ENCODE data around the gene NUDT16L1. TPM values are rescaled to one million over a fixed set of nuclear protein-coding genes. Genes with fewer than 3 reads are reported as not detected.
"Not testable (repeated sequence)": the region's sequence is repeated elsewhere in the genome, so short reads cannot be mapped to it uniquely, and the experiment has no call there.

Gene NUDT16L1
- total RNA-seq, 1 experiment from 2014 or later: 64.6 TPM

GRCh38 chr16:4718466-4718865 lies 25.1 kb downstream of the NUDT16L1 start:
- no peak for DNase-seq (ENCODE audit: low spot score)

- DNase-seq (ENCODE audit: low spot score): no peak
These were observed 29.9 kb downstream of the NUDT16L1 start for GRCh38 chr16:4723071-4723767.

GRCh38 chr16:4724661-4725270 lies 31.4 kb downstream of the NUDT16L1 start:
- DNase-seq (ENCODE audit: low spot score): no peak

- DNase-seq (ENCODE audit: low spot score): no peak
These were observed 33.3 kb downstream of the NUDT16L1 start for GRCh38 chr16:4726616-4727015.

GRCh38 chr16:4728676-4729075 lies 35.3 kb downstream of the NUDT16L1 start:
- DNase-seq (ENCODE audit: low spot score): no peak

GRCh38 chr16:4729876-4730275 lies 36.5 kb downstream of the NUDT16L1 start:
- DNase-seq (ENCODE audit: low spot score): no peak

- no peak for DNase-seq (ENCODE audit: low spot score)
These were observed 39.9 kb downstream of the NUDT16L1 start for GRCh38 chr16:4733211-4733742.

GRCh38 chr16:4733747-4734062 lies 40.3 kb downstream of the NUDT16L1 start:
- DNase-seq (ENCODE audit: low spot score): no peak

GRCh38 chr16:4734063-4734729 lies 40.8 kb downstream of the NUDT16L1 start, which contains the start of the genes ANKS3 and DNAAF8:
TSS of gene ANKS3 (minus strand) at chr16:4734271. CDS start at chr16:4730149, 4,122 bp downstream.
TSS of gene DNAAF8 (plus strand) at chr16:4734537. CDS start at chr16:4736515, 1,978 bp downstream.
- DNase-seq (ENCODE audit: low spot score): peak; percentile 96

GRCh38 chr16:4734730-4735535 lies 41.6 kb downstream of the NUDT16L1 start:
- DNase-seq (ENCODE audit: low spot score): peak; percentile 68

- DNase-seq (ENCODE audit: low spot score): no peak
These were observed 43.2 kb downstream of the NUDT16L1 start for GRCh38 chr16:4736546-4736945.

- no peak for DNase-seq (ENCODE audit: low spot score)
These were observed 44.2 kb downstream of the NUDT16L1 start for GRCh38 chr16:4737545-4737944.

GRCh38 chr16:4738370-4738769 lies 45.0 kb downstream of the NUDT16L1 start:
- not testable (repeated sequence) for DNase-seq (ENCODE audit: low spot score)

GRCh38 chr16:4743226-4743878 lies 50.0 kb downstream of the NUDT16L1 start:
- no peak for DNase-seq (ENCODE audit: low spot score)

GRCh38 chr16:4744555-4745273 lies 51.4 kb downstream of the NUDT16L1 start:
- no peak for DNase-seq (ENCODE audit: low spot score)

- no peak for DNase-seq (ENCODE audit: low spot score)
These were observed 51.9 kb downstream of the NUDT16L1 start for GRCh38 chr16:4745274-4745569.

Other genes with a start within 250 kb of the NUDT16L1 start
- 158 and 176 TPM in 2 replicates for gene NMRAL1, start 218.9 kb upstream of the NUDT16L1 start, total RNA-seq (2014; rRNA removed; shearing (Covaris generic))
- gene HMOX2, start 217.2 kb upstream of the NUDT16L1 start, total RNA-seq (2014; rRNA removed; shearing (Covaris generic)): 150 and 159 TPM in 2 replicates
- gene CDIP1, start 154.8 kb upstream of the NUDT16L1 start, total RNA-seq (2014; rRNA removed; shearing (Covaris generic)): 8.5 and 9.8 TPM in 2 replicates
- gene C16orf96, start 137.2 kb upstream of the NUDT16L1 start, total RNA-seq (2014; rRNA removed; shearing (Covaris generic)): not detected in 2 replicates
- 6.0 and 7.9 TPM in 2 replicates for gene UBALD1, start 78.7 kb upstream of the NUDT16L1 start, total RNA-seq (2014; rRNA removed; shearing (Covaris generic))
- gene MGRN1, start 68.7 kb upstream of the NUDT16L1 start, total RNA-seq (2014; rRNA removed; shearing (Covaris generic)): 28.0 and 28.2 TPM in 2 replicates
- 12.0 and 19.6 TPM in 2 replicates for gene ANKS3, start 40.7 kb downstream of the NUDT16L1 start, total RNA-seq (2014; rRNA removed; shearing (Covaris generic))
- gene DNAAF8, start 41.0 kb downstream of the NUDT16L1 start, total RNA-seq (2014; rRNA removed; shearing (Covaris generic)): 1.7 and 5.2 TPM in 2 replicates
- gene ZNF500, start 73.6 kb downstream of the NUDT16L1 start, total RNA-seq (2014; rRNA removed; shearing (Covaris generic)): 19.8 and 25.1 TPM in 2 replicates
- not detected in 2 replicates for gene SEPTIN12, start 94.8 kb downstream of the NUDT16L1 start, total RNA-seq (2014; rRNA removed; shearing (Covaris generic))
- gene SMIM22, start 101.8 kb downstream of the NUDT16L1 start, total RNA-seq (2014; rRNA removed; shearing (Covaris generic)): not detected in 2 replicates
- 25.8 and 33.3 TPM in 2 replicates for gene ROGDI, start 109.1 kb downstream of the NUDT16L1 start, total RNA-seq (2014; rRNA removed; shearing (Covaris generic))
- 46.1 and 47.5 TPM in 2 replicates for gene GLYR1, start 153.7 kb downstream of the NUDT16L1 start, total RNA-seq (2014; rRNA removed; shearing (Covaris generic))
- 40.8 and 41.0 TPM in 2 replicates for gene UBN1, start 153.9 kb downstream of the NUDT16L1 start, total RNA-seq (2014; rRNA removed; shearing (Covaris generic))
- gene PPL, start 243.6 kb downstream of the NUDT16L1 start, total RNA-seq (2014; rRNA removed; shearing (Covaris generic)): 0.81 and 2.0 TPM in 2 replicates